ENCODE results near the gene OSBPL9.

The OSBPL9 gene

DNA sequence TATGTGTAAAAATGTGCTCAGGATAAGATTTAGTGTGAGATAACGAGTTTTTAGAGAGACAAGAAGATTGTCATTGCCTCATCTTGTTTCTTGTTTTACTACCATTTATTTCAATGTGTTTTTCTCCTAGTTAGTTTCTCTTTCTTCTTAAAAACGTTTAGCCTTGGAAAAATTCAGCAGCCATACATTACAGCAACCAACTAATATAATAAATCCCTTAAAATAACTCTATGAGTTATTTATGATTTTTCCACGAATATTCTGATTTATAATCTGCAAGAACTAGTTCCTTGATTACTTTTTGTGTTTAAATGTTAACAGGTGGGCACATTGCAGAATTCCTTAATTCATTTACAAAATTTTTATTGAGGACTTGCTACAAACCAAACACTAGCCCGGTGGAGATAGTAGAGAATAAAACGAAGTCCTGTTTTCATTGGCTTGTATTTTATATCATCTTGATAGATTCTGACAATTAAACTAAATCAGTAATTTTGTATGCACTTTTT, 118.9 kb downstream of the OSBPL9 start:
- no peak for DNase-seq (ENCODE audit: low read depth in 2 of 2)

DNA sequence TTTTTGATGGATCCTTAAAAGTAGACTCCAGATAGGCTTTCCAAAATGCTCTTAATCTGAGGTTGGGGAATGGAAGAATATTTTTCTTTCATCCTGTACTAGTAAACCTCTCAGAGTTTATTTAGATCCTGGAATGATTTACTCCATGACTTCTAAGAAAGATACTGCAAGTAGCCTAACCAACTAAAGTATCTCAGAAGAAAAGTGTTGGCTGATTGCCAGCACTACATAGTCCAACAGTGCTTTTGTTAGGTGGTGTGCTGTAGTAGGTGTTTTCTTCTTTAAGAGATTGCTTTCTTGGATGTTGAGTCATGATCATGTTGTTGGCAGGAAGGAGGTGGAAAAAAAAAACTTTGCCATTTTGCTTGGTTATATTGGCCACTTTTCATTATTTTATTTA, 119.8 kb downstream of the OSBPL9 start:
- no peak for DNase-seq (ENCODE audit: low read depth in 2 of 2)

DNA sequence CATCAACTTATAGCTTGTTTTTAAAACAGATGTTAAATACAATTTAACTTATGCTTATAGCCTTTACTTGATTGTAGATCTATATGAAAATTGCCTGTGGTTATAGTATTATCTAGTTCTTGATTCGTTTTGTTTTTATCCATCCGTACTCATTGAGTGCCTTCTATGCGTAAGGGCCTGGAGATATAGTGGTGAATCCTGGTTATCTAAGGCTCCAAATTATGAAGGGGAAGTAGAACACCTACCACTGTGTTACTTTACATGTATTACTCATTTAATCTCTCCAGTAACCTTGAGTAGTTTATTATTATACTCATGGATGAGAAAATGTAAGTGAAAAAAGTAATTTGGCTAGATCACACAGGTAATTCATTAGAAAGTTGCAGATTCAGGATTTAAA, 121.8 kb downstream of the OSBPL9 start:
- no peak for DNase-seq (ENCODE audit: low read depth in 2 of 2)

DNA sequence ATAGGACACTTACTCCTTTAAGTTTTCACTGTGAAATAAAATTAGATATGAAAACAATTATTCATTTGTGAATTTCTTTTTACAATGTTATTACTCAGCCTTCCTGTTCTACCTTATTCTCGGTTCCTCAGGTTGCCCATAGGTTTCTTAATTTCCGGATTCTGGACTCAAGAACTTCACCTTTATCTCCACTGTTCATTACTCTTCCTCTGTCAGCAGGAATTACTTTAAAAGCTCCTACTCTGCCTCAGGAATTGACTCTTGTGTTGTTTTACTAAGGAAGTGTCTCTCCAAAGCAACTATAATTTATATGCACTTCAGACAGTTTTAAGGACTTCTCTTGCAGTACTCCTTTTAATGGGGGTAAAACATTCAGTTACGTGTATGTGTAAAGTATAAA, 123.8 kb downstream of the OSBPL9 start:
- no peak for DNase-seq (ENCODE audit: low read depth in 2 of 2)

DNA sequence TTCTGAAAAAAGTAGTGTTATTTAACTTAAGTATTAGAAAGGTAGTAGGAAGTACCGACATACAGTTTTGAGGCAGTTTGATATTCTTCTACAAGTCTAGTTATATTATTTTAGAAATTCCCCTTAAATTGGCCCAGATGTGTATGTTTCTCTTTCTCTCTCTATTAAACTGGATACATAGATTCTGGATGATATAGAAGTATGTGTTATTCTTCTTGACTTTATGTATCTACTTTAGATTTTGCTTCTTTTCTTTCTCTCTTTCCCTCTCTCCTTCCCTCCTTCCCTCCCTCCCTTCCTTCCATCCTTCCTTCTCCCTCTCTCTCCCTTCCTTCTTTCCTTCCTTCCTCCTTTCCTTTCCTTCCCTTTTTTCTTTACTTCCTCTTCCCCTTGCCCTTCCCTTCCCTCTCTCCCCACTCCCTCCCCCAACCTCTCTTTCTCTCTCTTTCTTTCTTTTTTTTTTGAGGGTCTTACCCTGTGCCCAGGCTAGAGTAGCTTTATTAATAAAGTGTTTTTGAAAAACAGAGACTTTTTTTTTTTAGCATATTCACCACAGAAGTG, 124.3 kb downstream of the OSBPL9 start:
- no peak for DNase-seq (ENCODE audit: low read depth in 2 of 2)

DNA sequence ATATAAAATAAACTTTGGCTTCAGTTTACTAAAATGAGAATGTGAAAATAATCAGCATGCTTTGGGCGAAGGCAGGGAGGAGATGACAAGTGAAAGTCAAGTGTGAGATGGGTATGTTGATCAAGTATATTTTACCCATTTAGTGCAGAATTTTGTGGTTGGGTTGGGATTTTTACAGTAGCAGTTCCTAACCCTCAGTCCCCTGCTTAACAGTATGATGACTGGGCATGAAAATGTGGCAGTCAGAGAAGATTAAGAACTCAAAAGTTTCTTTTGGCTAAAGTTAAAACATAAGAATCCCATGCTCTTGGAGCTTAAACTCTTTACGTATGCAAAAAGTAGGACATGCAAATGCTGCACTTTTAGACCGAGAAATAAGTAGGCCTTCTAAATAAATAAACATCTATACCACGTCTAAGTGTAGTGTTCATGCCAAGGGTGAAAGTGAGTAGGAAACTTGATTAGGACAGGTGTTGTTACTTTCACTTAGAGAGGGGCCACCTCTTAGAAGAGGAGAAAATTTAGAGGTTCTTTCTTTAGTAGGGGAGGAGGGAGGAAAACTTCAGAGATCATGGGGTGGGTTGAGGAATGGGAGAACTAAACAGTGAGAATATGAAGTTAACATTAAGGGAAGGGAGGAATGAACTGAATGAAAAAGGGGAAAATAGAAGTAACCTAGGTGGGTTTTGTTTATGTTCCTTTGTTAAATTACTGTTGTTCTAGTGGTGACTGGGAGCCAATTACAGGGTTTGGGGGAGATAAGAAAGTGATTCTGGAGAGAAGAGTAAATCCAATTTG, 127.8 kb downstream of the OSBPL9 start:
- DNase-seq (ENCODE audit: low read depth in 2 of 2), result no peak

DNA sequence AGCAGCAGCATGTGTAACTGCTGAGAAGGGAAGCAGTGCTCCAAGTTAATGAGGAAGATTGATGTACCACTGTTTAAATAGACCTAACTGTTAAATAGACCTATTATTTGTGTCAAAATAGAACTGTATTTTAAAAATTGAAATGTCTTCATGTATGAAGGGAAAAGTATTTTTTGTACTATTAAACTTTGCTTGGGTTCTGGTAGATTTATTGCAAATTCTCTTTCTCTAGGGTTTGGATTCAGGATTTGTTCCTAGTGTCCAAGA, 128.3 kb downstream of the OSBPL9 start:
- no peak for DNase-seq (ENCODE audit: low read depth in 2 of 2)

DNA sequence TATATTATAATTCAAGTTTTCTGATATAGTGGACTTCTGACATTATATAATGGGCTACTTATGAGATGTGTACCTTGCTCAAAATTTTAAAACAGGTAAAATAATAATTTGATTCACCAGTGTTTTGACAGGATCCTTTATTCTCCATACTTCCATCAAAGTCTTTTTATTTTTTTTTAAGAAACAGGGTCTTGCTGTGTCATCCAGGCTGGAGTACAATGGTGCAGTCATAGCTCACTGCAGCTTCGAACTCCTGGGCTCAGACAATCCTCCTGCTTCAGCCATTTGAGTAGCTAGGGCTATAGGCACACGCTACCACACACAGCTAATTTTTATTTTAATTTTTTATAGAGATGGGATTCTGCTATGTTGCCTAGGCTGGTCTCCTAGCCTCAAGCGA, 132.3 kb downstream of the OSBPL9 start:
- DNase-seq (ENCODE audit: low read depth in 2 of 2), result no peak

DNA sequence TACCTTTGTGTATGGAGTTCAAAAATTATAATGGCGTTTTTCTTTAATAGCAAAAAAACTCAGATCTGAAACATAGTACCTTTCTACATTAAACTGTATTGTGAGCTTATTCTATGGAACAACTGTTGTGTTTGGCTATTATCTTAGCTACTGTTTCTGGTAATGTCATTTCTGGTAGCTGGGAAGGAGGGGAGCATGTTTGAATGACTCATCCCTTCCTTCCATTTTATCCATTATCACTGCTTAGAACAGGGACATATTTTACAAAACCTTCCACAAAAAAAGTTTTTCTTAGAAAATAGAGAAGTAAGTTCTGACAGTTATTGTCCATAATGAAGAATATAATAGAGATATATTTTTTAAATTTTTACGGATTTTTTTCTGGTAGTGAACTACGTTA, 133.3 kb downstream of the OSBPL9 start:
- no peak for DNase-seq (ENCODE audit: low read depth in 2 of 2)

DNA sequence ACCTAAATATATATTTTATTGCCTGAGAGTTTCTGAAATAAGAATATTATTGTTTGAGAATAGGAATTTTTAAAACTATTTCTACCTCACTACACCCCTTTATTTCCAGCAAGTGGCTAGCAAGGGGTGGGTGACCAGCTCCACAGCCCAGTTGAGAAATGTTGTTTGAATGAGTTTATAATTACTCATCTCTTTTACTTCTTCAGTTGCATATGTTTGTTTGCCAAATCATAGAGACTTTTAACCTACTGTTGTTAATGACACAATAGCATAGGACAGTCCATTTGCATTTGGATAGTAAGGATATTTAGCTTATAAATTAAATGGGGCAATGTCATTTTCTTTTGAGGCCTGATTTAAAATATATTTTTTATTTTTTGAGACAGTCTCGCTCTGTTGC, 133.8 kb downstream of the OSBPL9 start:
- no peak for DNase-seq (ENCODE audit: low read depth in 2 of 2)

DNA sequence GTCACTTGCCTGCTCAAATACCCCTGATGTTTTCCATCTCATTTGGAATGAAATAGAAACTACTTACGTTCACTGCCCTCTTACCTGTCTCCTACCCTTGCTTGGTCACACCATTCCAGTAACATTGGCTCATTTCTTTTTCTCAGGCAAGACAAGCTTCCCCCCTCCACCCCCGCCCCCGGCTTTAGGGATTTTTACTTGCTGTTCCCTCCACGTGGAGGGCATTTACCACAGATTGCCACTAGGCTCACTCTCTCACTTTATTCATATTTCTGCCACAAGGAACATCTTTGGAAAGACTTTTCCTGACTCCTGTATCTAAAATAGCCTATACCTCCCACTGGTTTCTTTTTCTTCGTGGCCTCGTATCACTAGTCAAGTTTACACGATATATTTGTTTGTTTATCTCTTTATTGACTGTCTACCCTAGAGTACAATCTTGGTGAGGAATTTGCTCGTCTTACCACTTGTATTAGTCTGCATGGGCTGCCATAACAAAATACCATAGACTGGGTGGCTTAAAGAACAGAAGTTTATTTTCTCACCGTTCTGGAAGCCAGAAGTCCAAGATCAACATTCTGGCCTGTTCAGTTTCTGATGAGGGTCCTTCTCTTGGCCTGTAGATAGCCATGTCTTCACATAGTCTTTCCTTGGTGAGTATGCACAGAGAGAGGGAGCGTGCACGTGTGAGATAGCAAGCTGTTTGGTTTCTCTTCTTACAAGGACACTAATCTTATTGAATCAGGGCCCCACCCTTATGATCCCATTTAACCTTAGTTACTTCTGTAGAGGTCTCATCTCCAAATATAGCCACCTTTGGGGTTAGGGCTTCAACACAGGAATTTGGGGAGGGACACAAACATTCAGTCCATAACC, 135.4 kb downstream of the OSBPL9 start:
- no peak for DNase-seq (ENCODE audit: low read depth in 2 of 2)

DNA sequence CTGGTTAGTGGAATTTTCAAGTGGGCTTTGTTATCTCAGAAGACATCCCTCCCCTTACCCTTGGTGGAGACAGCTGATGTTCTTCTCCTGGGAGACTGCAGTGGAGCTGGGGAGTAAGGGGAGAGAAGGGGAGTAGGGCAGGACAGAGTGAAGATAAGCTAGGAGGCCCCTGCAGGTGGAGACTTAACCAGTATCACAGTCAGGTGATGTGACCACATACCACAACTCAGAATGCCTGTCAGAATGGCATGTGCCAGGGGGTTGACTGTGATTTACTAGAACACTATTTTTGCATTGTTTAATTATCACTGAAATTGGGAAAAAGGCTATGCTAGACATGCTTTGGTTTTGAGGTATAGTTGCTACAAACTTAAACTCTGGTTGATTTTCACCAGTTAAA, 137.1 kb downstream of the OSBPL9 start:
- DNase-seq (ENCODE audit: low read depth in 2 of 2), result no peak

DNA sequence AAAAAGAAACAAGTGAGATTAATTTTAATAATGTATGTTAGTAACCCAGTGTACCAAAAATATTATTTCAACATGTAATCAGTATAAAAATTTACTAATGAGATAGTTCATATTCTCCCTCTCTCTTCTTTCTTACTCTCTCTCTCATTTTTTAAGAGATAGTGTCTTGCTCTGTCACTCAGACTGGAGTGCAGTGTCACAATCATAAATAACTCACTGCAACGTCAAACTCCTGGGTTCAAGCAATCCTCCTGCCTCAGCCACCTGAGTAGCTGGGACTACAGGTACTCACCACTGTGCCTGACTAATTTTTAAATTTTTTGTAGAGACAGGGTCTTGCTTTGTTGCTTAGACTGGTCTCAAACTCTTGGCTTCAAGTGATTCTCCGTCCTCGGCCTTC, 137.8 kb downstream of the OSBPL9 start:
- no peak for DNase-seq (ENCODE audit: low read depth in 2 of 2)

DNA sequence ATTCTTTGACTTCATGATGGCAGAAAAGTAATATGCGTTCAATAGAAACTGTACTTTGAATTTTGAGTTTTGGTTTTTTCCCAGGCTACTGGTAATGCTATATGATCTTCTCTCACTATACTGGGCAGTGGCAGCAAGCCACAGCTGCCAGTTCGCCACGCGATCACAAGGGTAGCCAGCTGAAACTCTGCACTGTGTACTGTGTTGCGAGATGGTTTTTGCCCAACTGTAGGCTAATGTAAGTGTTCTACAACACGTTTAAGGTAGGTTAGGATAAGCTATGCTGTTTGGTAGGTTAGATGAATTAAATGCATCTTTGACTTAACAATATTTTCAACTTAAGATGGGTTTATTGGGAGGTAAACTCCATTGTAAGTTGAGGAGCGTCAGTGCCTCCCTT, 138.5 kb downstream of the OSBPL9 start:
- DNase-seq (ENCODE audit: low read depth in 2 of 2), result no peak

DNA sequence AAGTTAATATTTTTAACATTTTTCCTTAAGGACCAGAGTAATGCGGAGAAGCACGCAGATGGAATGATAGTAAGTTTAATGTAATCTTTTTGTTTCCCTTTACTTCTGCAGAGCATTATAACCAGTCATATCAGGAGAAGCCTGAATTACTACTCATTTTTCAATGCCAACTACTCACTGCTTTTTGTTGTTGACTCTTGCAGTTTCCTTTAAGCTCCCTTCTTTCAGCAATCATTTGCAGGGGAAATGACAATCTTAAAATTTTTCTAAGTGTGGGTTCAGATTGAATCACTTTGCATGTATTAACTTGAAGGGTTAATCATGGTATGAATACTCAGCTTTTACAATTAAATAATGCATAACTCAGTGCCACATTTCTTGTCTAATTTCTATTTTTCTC, 139.4 kb downstream of the OSBPL9 start:
- DNase-seq (ENCODE audit: low read depth in 2 of 2), result no peak

DNA sequence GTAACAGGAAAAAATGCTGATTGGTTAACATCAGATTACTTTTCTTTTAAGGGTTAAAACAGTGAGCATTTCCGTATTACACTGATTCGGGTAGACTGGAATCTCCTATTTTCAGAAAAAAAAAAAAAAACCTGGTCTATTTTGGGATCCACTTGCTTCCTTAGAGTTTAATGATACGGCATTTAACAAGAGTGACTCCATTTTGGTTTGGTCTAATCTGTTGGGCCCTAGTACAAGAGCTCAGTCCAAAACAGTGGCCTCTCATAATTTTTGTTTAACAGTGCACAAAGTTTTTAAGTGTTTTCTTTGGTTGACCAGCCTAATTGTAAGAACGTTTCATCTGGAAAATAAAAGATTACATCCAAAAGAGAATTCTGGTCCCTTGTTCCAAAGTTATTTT, 141.4 kb downstream of the OSBPL9 start:
- no peak for DNase-seq (ENCODE audit: low read depth in 2 of 2)

DNA sequence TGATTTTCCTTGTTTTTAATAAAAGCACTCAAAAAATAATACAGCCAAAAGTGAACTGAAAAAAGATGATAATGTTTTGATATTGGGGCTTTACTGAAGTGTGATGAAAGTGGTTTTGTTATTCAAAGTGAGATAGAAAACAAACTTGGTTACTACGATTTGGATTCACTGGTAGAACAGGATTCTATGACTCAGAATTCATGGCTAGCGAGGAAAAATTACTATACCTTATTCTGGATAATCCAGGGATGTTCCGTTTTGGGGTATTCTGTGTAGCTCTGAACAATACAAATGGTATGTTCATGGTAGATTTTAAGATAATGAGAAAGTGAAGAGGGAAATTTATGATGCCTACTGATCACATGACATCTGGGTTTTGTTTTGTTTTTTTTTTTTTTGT, 144.0 kb downstream of the OSBPL9 start:
- no peak for DNase-seq (ENCODE audit: low read depth in 2 of 2)

DNA sequence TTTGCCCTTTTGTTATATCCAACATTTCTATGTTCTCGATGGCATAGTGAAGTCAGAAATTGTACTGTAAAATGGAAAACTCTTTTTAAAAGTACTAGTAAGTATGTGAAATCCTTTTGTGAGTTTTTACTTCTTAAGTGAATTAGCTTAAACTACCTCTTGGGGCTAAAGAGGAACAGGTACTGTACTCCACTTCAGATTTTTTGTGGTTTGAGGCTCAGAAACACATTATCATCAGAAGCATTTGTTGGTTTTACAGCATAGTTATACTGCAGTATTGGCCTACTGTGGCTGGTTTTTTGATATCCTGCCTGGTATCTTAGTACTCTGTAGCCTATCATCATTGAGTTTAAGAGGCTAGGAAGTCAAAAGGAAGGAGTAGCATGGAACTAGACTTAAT, 144.5 kb downstream of the OSBPL9 start:
- DNase-seq (ENCODE audit: low read depth in 2 of 2), result no peak

DNA sequence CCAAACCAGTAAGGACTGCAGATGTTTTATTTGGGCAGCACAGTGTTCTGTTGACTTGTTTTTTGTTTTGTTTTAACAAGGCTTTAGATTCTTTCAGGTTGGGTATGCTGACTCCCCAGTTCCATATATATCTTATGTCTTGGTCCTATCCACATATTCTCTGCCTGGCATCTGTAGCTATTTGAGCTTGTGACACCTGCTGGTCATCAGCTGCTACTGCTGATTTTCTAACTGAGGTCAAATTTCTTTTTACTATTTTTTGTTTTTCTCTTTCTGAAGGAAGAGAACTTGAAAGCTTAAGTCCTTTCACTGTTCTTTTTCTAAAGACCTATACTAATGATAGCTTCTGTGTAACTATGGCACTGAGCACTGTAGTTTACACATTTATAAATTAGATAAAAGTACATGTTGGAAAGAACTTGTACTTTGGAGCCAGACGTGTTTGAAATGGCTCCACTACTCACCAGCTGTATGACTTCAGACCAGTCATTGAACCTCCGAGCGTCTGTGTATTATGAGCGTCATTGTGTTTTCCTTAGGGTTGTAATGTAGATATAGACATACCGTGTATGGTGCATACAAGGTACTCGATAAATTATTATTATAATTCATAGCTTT, 152.2 kb downstream of the OSBPL9 start:
- DNase-seq (ENCODE audit: low read depth in 2 of 2), result no peak

DNA sequence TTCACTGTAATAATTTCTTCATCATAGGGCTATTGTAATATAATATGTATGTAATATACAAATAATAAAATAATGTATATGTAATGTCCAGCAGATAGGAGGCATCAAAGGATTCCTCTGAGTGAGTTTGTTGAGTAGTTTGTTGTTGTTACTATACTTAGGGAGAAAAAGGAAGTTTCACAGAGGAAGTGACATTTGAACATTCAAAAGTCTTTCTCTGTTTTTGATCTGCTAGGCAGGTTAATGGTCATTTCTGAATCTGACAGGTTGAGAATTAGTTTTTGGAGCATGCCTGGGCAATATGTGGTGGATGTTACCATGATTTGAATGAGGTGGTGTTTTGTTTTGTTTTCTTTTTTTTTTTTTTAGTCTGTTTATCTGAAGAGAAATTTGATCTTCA, 159.5 kb downstream of the OSBPL9 start:
- DNase-seq (ENCODE audit: low read depth in 2 of 2), result no peak

DNA sequence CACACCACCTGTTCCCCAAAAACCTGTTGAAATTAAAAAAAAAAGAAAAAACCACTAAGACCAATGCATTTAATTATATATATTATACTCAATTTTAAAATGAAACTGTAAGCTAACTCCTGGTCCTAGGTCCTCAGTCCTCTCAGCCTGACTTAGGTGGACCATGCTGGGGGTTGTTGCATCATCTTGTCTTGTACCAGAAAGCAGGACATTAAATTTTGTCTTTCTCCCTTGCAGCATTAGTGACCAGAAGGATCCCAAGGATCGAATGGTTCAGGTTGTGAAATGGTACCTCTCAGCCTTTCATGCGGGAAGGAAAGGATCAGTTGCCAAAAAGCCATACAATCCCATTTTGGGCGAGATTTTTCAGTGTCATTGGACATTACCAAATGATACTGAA, 164.0 kb downstream of the OSBPL9 start:
- no peak for DNase-seq (ENCODE audit: low read depth in 2 of 2)

DNA sequence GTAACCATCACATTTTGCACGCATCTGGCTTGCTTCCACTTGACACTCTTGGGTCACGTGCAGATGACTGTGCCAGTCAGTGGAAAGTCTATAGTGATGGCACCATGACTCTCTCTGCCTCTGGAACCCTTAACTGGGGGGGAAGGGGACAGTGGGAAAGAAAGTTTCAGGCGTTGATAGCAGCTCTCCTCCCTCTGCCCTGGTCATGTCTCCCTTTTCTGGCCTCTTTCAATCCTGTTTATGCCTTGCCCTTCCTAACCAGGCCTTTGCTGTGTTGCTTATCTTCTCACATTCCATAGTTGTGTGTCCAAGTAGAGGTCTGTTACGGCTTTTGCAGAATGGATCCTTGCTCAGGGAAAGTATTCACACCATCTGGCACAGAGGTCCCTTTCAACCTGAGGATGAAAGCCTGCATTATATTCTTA, 168.1 kb downstream of the OSBPL9 start:
- no peak for DNase-seq (ENCODE audit: low read depth in 2 of 2)

DNA sequence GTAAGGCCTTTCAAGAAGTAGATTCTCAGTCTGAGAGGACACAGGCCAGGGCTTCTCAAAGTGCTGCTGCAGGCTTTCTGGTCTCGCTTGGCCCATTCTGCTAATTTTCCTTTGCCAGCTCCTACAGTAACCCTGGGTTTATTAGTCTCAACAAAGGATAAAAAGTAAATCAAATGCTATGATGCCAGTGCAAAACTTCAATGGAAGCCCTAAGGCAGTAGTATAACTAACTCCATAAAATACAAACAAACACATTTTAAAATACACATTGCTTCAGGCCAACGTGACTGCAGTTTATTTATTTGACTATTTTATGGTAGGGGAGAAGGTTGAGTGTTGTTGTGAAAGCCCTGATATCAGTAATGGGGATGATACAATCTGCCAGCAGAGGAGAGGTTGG, 172.0 kb downstream of the OSBPL9 start:
- no peak for DNase-seq (ENCODE audit: low read depth in 2 of 2)

All from stimulated activated CD8-positive, alpha-beta memory T cell treated with anti-CD3 and anti-CD28 coated beads, Interleukin-2, amount 100 ng/mL, for 48 hours (primary cell).